Panc1 (cell line): ENCODE data around the gene TMEM164. TPM values are rescaled to one million over a fixed set of nuclear protein-coding genes. Genes with fewer than 3 reads are reported as not detected.

Experiments used
- ATAC-seq: fragments of 200-7000 bp; cut with Tn5 transposase; 2 replicates; pipeline ENCODE4 v1.9.1; 2020; ENCODE audit warnings: mild to moderate bottlenecking, moderate library complexity
- BruUV-seq: library from RNA; stranded (reverse); fragments of 400-500 nt; replicated peaks from 2 replicates; lab custom pipeline; 2021; lab: Mats Ljungman, UMichigan
- CTCF ChIA-PET: fragments of 300-600 bp; sonication (Branson Sonifier 250); formaldehyde crosslinking; loops from one replicate; lab custom pipeline; 2022; ENCODE audit warnings: antibody characterized with exemption; lab: Charles Lee
- POLR2A ChIA-PET: fragments of 300-600 bp; sonication (Branson Sonifier 250); formaldehyde crosslinking; loops from one replicate; lab custom pipeline; 2022; ENCODE audit warnings: antibody characterized with exemption; lab: Charles Lee
- DNase-seq: peaks from one replicate; pipeline ENCODE4 v3.0.0-alpha.2; 2010; ENCODE audit warnings: low read depth, low spot score
- H3K27ac ChIP-seq: 2 replicates; pipeline ENCODE4 v1.5.1; 2011; ENCODE audit warnings: mild to moderate bottlenecking, low read length, inconsistent platforms
- H3K27me3 ChIP-seq: fragments of 200-500 bp; sonication (Bioruptor generic); 2 replicates; pipeline ENCODE4 v1.6.0; 2014; ENCODE audit warnings: low read length, inconsistent platforms; ENCODE audit not compliant: control insufficient read depth, insufficient read depth
- H3K36me3 ChIP-seq: fragments of 200-500 bp; sonication (Bioruptor generic); 2 replicates; pipeline ENCODE4 v1.5.1; 2014; ENCODE audit warnings: inconsistent platforms, mild to moderate bottlenecking, low read length, moderate library complexity; ENCODE audit not compliant: control insufficient read depth, insufficient read depth
- H3K4me1 ChIP-seq: 2 replicates; pipeline ENCODE4 v1.5.1; 2011; ENCODE audit warnings: inconsistent platforms, mild to moderate bottlenecking, low read length, moderate library complexity; ENCODE audit not compliant: control insufficient read depth, insufficient read depth
- H3K4me3 ChIP-seq, 2 experiments: 2 replicates each; pipeline ENCODE4 v1.5.1; 2011 to 2012; ENCODE audit warnings: low read depth in 2 of 2, low read length in 2 of 2, mild to moderate bottlenecking in 2 of 2, inconsistent platforms in 1 of 2, moderate library complexity in 1 of 2
- H3K9me3 ChIP-seq: fragments of 200-500 bp; sonication (Bioruptor generic); 2 replicates; pipeline ENCODE4 v1.5.1; 2014; ENCODE audit warnings: low read depth, mild to moderate bottlenecking, inconsistent platforms, low read length, moderate library complexity; ENCODE audit not compliant: control insufficient read depth, insufficient read depth
- CTCF ChIP-seq: fragments of 450-650 bp; IDR thresholded peaks from 2 replicates; pipeline ENCODE4 v1.5.1; 2017; ENCODE audit warnings: mild to moderate bottlenecking
- POLR2AphosphoS5 ChIP-seq: IDR thresholded peaks from 2 replicates; pipeline ENCODE4 v1.6.1; 2012; ENCODE audit warnings: mild to moderate bottlenecking, low read depth, low read length, moderate library complexity
- REST ChIP-seq, 2 experiments: IDR thresholded peaks; 2 replicates each; pipeline ENCODE4 v1.6.1; 2011 to 2012; ENCODE audit warnings: low read depth in 2 of 2, control low read depth in 1 of 2, low read length in 1 of 2, mild to moderate bottlenecking in 1 of 2, moderate library complexity in 1 of 2; ENCODE audit not compliant: insufficient read depth in 1 of 2
- SIN3A ChIP-seq: IDR thresholded peaks from 2 replicates; pipeline ENCODE4 v1.6.1; 2012; ENCODE audit warnings: low read depth, mild to moderate bottlenecking, low read length, moderate library complexity, borderline replicate concordance; ENCODE audit not compliant: insufficient read depth
- TCF7L2 ChIP-seq: IDR thresholded peaks from 2 replicates; pipeline ENCODE4 v1.6.1; 2011; ENCODE audit warnings: mild to moderate bottlenecking, low read depth, low read length, inconsistent platforms
- in situ Hi-C: cut with HindIII; loops from 2 replicates; pipeline ENCODE4 v1.10.0; 2016; ENCODE audit warnings: low sequenced_read_pairs, low pct_unique_long_range_greater_than_20kb
- intact Hi-C: fragments of 100-400 bp; cut with micrococcal nuclease; formaldehyde crosslinking; loops from one replicate; pipeline ENCODE4 v1.10.0; 2022; ENCODE audit not compliant: unreplicated experiment
- total RNA-seq: library from RNA; stranded (reverse); gene quantifications from one replicate; pipeline ENCODE4 v1.2.1, GENCODE V29; 2021; ENCODE audit not compliant: unreplicated experiment

The TMEM164 gene
- total RNA-seq, 1 experiment from 2014 or later, result 32.8 TPM

GRCh38 chrX:110161361-110161686 is 158.4 kb downstream of the TMEM164 start:
- no peak overlapping the region for H3K27ac ChIP-seq

GRCh38 chrX:110162131-110162530 is 159.2 kb downstream of the TMEM164 start:
- Histone ChIP-seq H3K36me3 (no peaks in the 10 kb centered on the region), H3K27ac (no peak overlapping the region), H3K4me1 (no peaks in the 10 kb centered on the region), H3K9me3 (no peaks in the 10 kb centered on the region), H3K4me3 (no peak overlapping the region), H3K27me3 (no peaks in the 10 kb centered on the region)
- DNase-seq, result no peak
- TF ChIP-seq CTCF (no peak), POLR2AphosphoS5 (no peak), REST (IDR thresholded peaks at IDR 0.05; ENCODE audit: insufficient read depth in 1 of 2, low read depth in 2 of 2, low read length in 1 of 2) (no peak), SIN3A (no peak), TCF7L2 (no peak)
- ChIA-PET POLR2A (no interaction called here), CTCF (no interaction called here)
- BruUV-seq, result no TSS peak
- intact Hi-C loops, result loop anchor here (5.0 kb wide), 1 partner anchor 155 kb away; the partner anchor contains the start of gene AMMECR1
- in situ Hi-C loops, result no loop called here
- no peak for ATAC-seq

More at GRCh38 chrX:110161361-110161686, 158.4 kb downstream of the TMEM164 start:
- Histone ChIP-seq H3K27me3 (no peaks in the 10 kb centered on the region), H3K36me3 (no peaks in the 10 kb centered on the region), H3K9me3 (no peaks in the 10 kb centered on the region), H3K4me3 (no peak overlapping the region), H3K4me1 (no peaks in the 10 kb centered on the region)
- in situ Hi-C loops (no loop called here), intact Hi-C loops (loop anchor here (2.0 to 5.0 kb wide), 2 partner anchors 156 to 251 kb away; partner anchors contain the start of gene AMMECR1)
- ChIA-PET CTCF (no interaction called here), POLR2A (no interaction called here)
- DNase-seq (no peak), ATAC-seq (no peak)
- TF ChIP-seq POLR2AphosphoS5, result no peak
- TF ChIP-seq CTCF, result no peak
- TF ChIP-seq REST (IDR thresholded peaks at IDR 0.05; ENCODE audit: insufficient read depth in 1 of 2, low read depth in 2 of 2, low read length in 1 of 2), result no peak
- TF ChIP-seq SIN3A, result no peak
- no peak for TF ChIP-seq TCF7L2
- no TSS peak for BruUV-seq
